HEK293 (cell line): ENCODE measurements around the gene MUCL3.

ENCODE experiments used
- KLF9 ChIP-seq: fragments of 450-650 bp; formaldehyde crosslinking; IDR thresholded peaks from 2 replicates; pipeline ENCODE4 v1.5.1; 2016; ENCODE audit warnings: missing biosample characterization, missing genetic modification characterization, low read depth
- MYNN ChIP-seq: fragments of 450-650 bp; formaldehyde crosslinking; IDR thresholded peaks from 2 replicates; pipeline ENCODE4 v1.5.1; 2016; ENCODE audit warnings: missing biosample characterization, missing genetic modification characterization, borderline replicate concordance
- ZBTB49 ChIP-seq: fragments of 450-650 bp; formaldehyde crosslinking; IDR thresholded peaks from 2 replicates; pipeline ENCODE4 v1.5.1; 2016; ENCODE audit warnings: missing biosample characterization, missing genetic modification characterization, low read depth
- ZNF274 ChIP-seq, 2 experiments: fragments of 200-500 bp in 1 of 2; fragments of 450-650 bp in 1 of 2; sonication (Bioruptor generic) in 1 of 2; formaldehyde crosslinking in 1 of 2; IDR thresholded peaks; 2 replicates each; pipeline versions ENCODE4 v1.5.1 to v1.6.1; 2014 to 2016; ENCODE audit warnings: borderline replicate concordance in 1 of 2, inconsistent platforms in 1 of 2, low read length in 1 of 2, missing biosample characterization in 1 of 2, missing genetic modification characterization in 1 of 2
- ZNF449 ChIP-seq: fragments of 450-650 bp; formaldehyde crosslinking; IDR thresholded peaks from 2 replicates; pipeline ENCODE4 v1.5.1; 2017; ENCODE audit warnings: missing biosample characterization, mild to moderate bottlenecking, missing genetic modification characterization, moderate library complexity
- TF ChIP-seq, protein P1 (sequence below): fragments of 450-650 bp; formaldehyde crosslinking; IDR thresholded peaks from 2 replicates; pipeline ENCODE4 v1.5.1; 2016; ENCODE audit warnings: missing biosample characterization, missing genetic modification characterization

DNA sequence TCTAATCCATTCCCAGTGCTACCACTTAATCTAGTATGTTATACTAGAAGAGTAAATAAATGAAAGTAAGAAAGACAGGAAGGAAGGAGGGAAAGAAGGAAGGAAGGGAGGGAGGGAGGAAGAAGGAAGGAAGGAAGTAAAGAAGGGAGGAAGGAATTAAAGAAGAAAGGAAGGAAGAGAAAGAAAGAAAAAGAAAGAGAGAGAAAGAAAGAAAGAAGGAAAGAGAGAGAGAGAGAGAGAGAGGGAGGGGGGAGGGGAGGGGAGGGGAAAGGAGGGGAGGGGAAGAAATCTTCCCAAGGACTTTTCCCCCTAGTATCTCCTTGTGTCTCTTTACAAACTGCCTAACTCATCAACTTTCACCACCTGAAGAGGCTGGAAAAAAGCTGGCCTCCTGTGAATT is 21.9 kb downstream of the MUCL3 start:
- TF ChIP-seq ZNF449 (tag by site-specific recombination) (no peak), ZNF274 (IDR thresholded peaks at IDR 0.05; ENCODE audit: low read length) (no peak), ZNF274 (tag by site-specific recombination; IDR thresholded peaks at IDR 0.05; ENCODE audit: borderline replicate concordance) (no peak), ZBTB49 (no peak), MYNN (tag by site-specific recombination) (no peak), KLF9 (tag by site-specific recombination) (no peak)
- TF ChIP-seq, protein P1, sequence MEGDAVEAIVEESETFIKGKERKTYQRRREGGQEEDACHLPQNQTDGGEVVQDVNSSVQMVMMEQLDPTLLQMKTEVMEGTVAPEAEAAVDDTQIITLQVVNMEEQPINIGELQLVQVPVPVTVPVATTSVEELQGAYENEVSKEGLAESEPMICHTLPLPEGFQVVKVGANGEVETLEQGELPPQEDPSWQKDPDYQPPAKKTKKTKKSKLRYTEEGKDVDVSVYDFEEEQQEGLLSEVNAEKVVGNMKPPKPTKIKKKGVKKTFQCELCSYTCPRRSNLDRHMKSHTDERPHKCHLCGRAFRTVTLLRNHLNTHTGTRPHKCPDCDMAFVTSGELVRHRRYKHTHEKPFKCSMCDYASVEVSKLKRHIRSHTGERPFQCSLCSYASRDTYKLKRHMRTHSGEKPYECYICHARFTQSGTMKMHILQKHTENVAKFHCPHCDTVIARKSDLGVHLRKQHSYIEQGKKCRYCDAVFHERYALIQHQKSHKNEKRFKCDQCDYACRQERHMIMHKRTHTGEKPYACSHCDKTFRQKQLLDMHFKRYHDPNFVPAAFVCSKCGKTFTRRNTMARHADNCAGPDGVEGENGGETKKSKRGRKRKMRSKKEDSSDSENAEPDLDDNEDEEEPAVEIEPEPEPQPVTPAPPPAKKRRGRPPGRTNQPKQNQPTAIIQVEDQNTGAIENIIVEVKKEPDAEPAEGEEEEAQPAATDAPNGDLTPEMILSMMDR (tag by site-specific recombination) = no peak
